ENCODE results near the gene CLNK. TPM values are rescaled to one million over a fixed set of nuclear protein-coding genes. Genes with fewer than 3 reads are reported as not detected.

CLNK gene
- total and polyA plus RNA-seq, 2 of the 13 experiments (the other 11 are each of a cell fraction or from before 2014, with no cell fraction given): not detected

- TF ChIP-seq ZNF609 (CRISPR knock-in tag; IDR thresholded peaks at IDR 0.05; ENCODE audit: borderline replicate concordance) (no peak), ZNF605 (CRISPR knock-in tag; IDR thresholded peaks at IDR 0.05) (no peak), GLI4 (CRISPR knock-in tag; IDR thresholded peaks at IDR 0.05; ENCODE audit: borderline replicate concordance) (no peak), FOXO1 (CRISPR knock-in tag; IDR thresholded peaks at IDR 0.05) (no peak)
Observed at GRCh38 chr4:10655968-10656367, 28.6 kb downstream of the CLNK start (continued).

GRCh38 chr4:10648479-10648878 lies 36.1 kb downstream of the CLNK start:
- ChIA-PET CTCF (ENCODE audit: low intra/inter-chr PET ratio, low total read pairs) (no interaction called here), POLR2A (no interaction called here)
- no peaks in the 10 kb centered on the region for H3K36me3 ChIP-seq (replicated peaks in 1 of 2; ENCODE audit: control insufficient read depth in 1 of 2, insufficient read depth in 2 of 2, low read length in 2 of 2)
- FAIRE-seq: no peak
- no peak overlapping the region for H3K4me3 ChIP-seq (replicated peaks in 1 of 3; ENCODE audit: insufficient read depth in 1 of 3, low read depth in 2 of 3, low read length in 3 of 3)
- no peak overlapping the region for H3K27ac ChIP-seq (ENCODE audit: extremely low read length, insufficient read depth, low read length)
- no TSS peak for BruUV-seq (replicated peaks)
- H3K4me1 ChIP-seq (ENCODE audit: insufficient read depth, low read length): no peaks in the 10 kb centered on the region
- intact Hi-C loops (cut with micrococcal nuclease; ENCODE audit: unreplicated experiment) (no loop called here), in situ Hi-C loops (cut with HindIII; ENCODE audit: extremely low pct_ligation_motif_present, low pct_unique_long_range_greater_than_20kb) (no loop called here)
- no peak overlapping the region for H2AFZ ChIP-seq (ENCODE audit: low read length)
- H3K79me2 ChIP-seq (ENCODE audit: insufficient read depth, low read length): no peaks in the 10 kb centered on the region
- H3K9ac ChIP-seq (ENCODE audit: insufficient read depth, low read depth, low read length): no peak overlapping the region
- 21% methylated on average over 2 of the region's 2 CpGs for WGBS (ENCODE audit: low lambda C conversion rate)
- ATAC-seq: no peak
- no peaks in the 10 kb centered on the region for H3K9me3 ChIP-seq (ENCODE audit: low read length)
- H3K4me2 ChIP-seq (ENCODE audit: low read depth, low read length): no peak overlapping the region
- no peaks in the 10 kb centered on the region for H3K27me3 ChIP-seq (ENCODE audit: control insufficient read depth in 1 of 2, insufficient read depth in 2 of 2, low read length in 2 of 2)
- H4K20me1 ChIP-seq (ENCODE audit: insufficient read depth, low read length): no peaks in the 10 kb centered on the region
- DNase-seq (ENCODE audit: low spot score): no peak
- no peak for TF ChIP-seq SMYD3 (CRISPR knock-in tag; IDR thresholded peaks at IDR 0.05)
- no peak for TF ChIP-seq TCF7 (IDR thresholded peaks at IDR 0.05; ENCODE audit: low read depth)
- TF ChIP-seq ZNF773 (CRISPR knock-in tag; IDR thresholded peaks at IDR 0.05; ENCODE audit: borderline replicate concordance): no peak
- no peak for TF ChIP-seq ZNF724P (CRISPR knock-in tag; IDR thresholded peaks at IDR 0.05; ENCODE audit: borderline replicate concordance)
- no peak for TF ChIP-seq THAP7 (CRISPR knock-in tag; IDR thresholded peaks at IDR 0.05)
- no peak for TF ChIP-seq GABPB1 (CRISPR knock-in tag; IDR thresholded peaks at IDR 0.05)
- no peak for TF ChIP-seq ZFP41 (CRISPR knock-in tag; IDR thresholded peaks at IDR 0.05; ENCODE audit: borderline replicate concordance)
- no peak for TF ChIP-seq CEBPZ (IDR thresholded peaks at IDR 0.05; ENCODE audit: low read length)
- no peak for TF ChIP-seq ZBTB20 (CRISPR knock-in tag; IDR thresholded peaks at IDR 0.05; ENCODE audit: borderline replicate concordance, low read depth)
- TF ChIP-seq LBX2 (CRISPR knock-in tag; IDR thresholded peaks at IDR 0.05; ENCODE audit: borderline replicate concordance): no peak
- no peak for TF ChIP-seq SETDB1 (CRISPR knock-in tag; IDR thresholded peaks at IDR 0.05; ENCODE audit: borderline replicate concordance)
